ENCODE data around the gene SMARCD2.

The SMARCD2 gene

GRCh38 chr17:63850401-63850800 lies 7.9 kb upstream of the SMARCD2 start:
- DNase-seq (ENCODE audit: low spot score) = no peak

GRCh38 chr17:63848834-63849689 lies 6.6 kb upstream of the SMARCD2 start:
- peak; percentile 94 for DNase-seq (ENCODE audit: low spot score)

GRCh38 chr17:63847525-63848249 lies 5.2 kb upstream of the SMARCD2 start:
- no peak for DNase-seq (ENCODE audit: low spot score)

GRCh38 chr17:63845509-63845908 lies 3.0 kb upstream of the SMARCD2 start:
- no peak for DNase-seq (ENCODE audit: low spot score)

GRCh38 chr17:63843910-63844677 lies 1.6 kb upstream of the SMARCD2 start:
- peak; percentile 26 for DNase-seq (ENCODE audit: low spot score)

GRCh38 chr17:63843387-63843888 lies 953 bp upstream of the SMARCD2 start:
- DNase-seq (ENCODE audit: low spot score) = peak; percentile 93

- DNase-seq (ENCODE audit: low spot score) = no peak
Observed at GRCh38 chr17:63842173-63842539, 329 bp downstream of the SMARCD2 start.

- peak; percentile 59 for DNase-seq (ENCODE audit: low spot score)
Observed at GRCh38 chr17:63841350-63842172, 924 bp downstream of the SMARCD2 start.

- no peak for DNase-seq (ENCODE audit: low spot score)
Observed at GRCh38 chr17:63840591-63841349, 1.7 kb downstream of the SMARCD2 start.

- no peak for DNase-seq (ENCODE audit: low spot score)
Observed at GRCh38 chr17:63838631-63839171, 3.8 kb downstream of the SMARCD2 start.

GRCh38 chr17:63837962-63838600 lies 4.4 kb downstream of the SMARCD2 start:
- DNase-seq (ENCODE audit: low spot score) = no peak

- DNase-seq (ENCODE audit: low spot score) = no peak
Observed at GRCh38 chr17:63837480-63837879, 5.0 kb downstream of the SMARCD2 start.

GRCh38 chr17:63836811-63837210 lies 5.7 kb downstream of the SMARCD2 start:
- no peak for DNase-seq (ENCODE audit: low spot score)

GRCh38 chr17:63835167-63835720 lies 7.2 kb downstream of the SMARCD2 start:
- no peak for DNase-seq (ENCODE audit: low spot score)

- peak; percentile 95 for DNase-seq (ENCODE audit: low spot score)
Observed at GRCh38 chr17:63834431-63835166, 7.9 kb downstream of the SMARCD2 start.

GRCh38 chr17:63833741-63834373 lies 8.6 kb downstream of the SMARCD2 start:
- DNase-seq (ENCODE audit: low spot score) = no peak

GRCh38 chr17:63833026-63833740 lies 9.3 kb downstream of the SMARCD2 start:
- DNase-seq (ENCODE audit: low spot score) = no peak

- peak; percentile 56 for DNase-seq (ENCODE audit: low spot score)
Observed at GRCh38 chr17:63832455-63832854, 10.0 kb downstream of the SMARCD2 start.
